Trophoblast cell (in vitro differentiated cells and primary cell): Measurements from ENCODE around the gene ITGB3BP.

Experiments
- DNase-seq, 2 donors: peaks; one replicate each; pipeline ENCODE4 v3.0.0-alpha.2; 2016
- H2AFZ ChIP-seq: 2 replicates; pipeline ENCODE4 v1.6.1; 2013; ENCODE audit warnings: low read length, moderate library complexity, mild to moderate bottlenecking; ENCODE audit not compliant: insufficient read depth, poor library complexity
- H2AK5ac ChIP-seq: 2 replicates; pipeline ENCODE4 v1.6.1; 2013; ENCODE audit warnings: mild to moderate bottlenecking, low read length
- H2BK120ac ChIP-seq: 2 replicates; pipeline ENCODE4 v1.6.1; 2013; ENCODE audit warnings: low read length, mild to moderate bottlenecking, moderate library complexity; ENCODE audit not compliant: insufficient read depth, poor library complexity
- H2BK12ac ChIP-seq: 2 replicates; pipeline ENCODE4 v1.6.1; 2013; ENCODE audit warnings: mild to moderate bottlenecking, low read length, moderate library complexity
- H2BK5ac ChIP-seq: 2 replicates; pipeline ENCODE4 v1.6.1; 2013; ENCODE audit warnings: low read length, low read depth, moderate library complexity, mild to moderate bottlenecking; ENCODE audit not compliant: poor library complexity
- H3K14ac ChIP-seq: 2 replicates; pipeline ENCODE4 v1.6.1; 2013; ENCODE audit warnings: mild to moderate bottlenecking, low read length
- H3K18ac ChIP-seq: 2 replicates; pipeline ENCODE4 v1.6.1; 2013; ENCODE audit warnings: mild to moderate bottlenecking, low read length
- H3K23ac ChIP-seq: 2 replicates; pipeline ENCODE4 v1.6.1; 2013; ENCODE audit warnings: low read length
- H3K27ac ChIP-seq: 2 replicates; pipeline ENCODE4 v1.5.1; 2013; ENCODE audit warnings: low read depth, mild to moderate bottlenecking, inconsistent platforms, low read length, moderate library complexity
- H3K27me3 ChIP-seq: 2 replicates; pipeline ENCODE4 v1.6.1; 2013; ENCODE audit warnings: inconsistent platforms, mild to moderate bottlenecking, low read length, moderate library complexity; ENCODE audit not compliant: insufficient read depth
- H3K36me3 ChIP-seq, 2 experiments: 1 replicate in 1 of 2; 2 replicates in 1 of 2; pipeline ENCODE4 v1.6.1; 2013; ENCODE audit warnings: low read length in 2 of 2, mild to moderate bottlenecking in 2 of 2, moderate library complexity in 1 of 2; ENCODE audit not compliant: insufficient read depth in 2 of 2, control insufficient read depth in 1 of 2
- H3K4ac ChIP-seq: 2 replicates; pipeline ENCODE4 v1.6.1; 2013; ENCODE audit warnings: low read depth, mild to moderate bottlenecking, low read length, moderate library complexity
- H3K4me1 ChIP-seq, 2 experiments: 1 replicate in 1 of 2; 2 replicates in 1 of 2; pipeline ENCODE4 v1.6.1; 2013; ENCODE audit warnings: low read length in 2 of 2, mild to moderate bottlenecking in 2 of 2, moderate library complexity in 1 of 2; ENCODE audit not compliant: insufficient read depth in 2 of 2, control insufficient read depth in 1 of 2
- H3K4me2 ChIP-seq: 2 replicates; pipeline ENCODE4 v1.6.1; 2013; ENCODE audit warnings: inconsistent platforms, mild to moderate bottlenecking, low read length, moderate library complexity
- H3K4me3 ChIP-seq: 2 replicates; pipeline ENCODE4 v1.5.1; 2013; ENCODE audit warnings: mild to moderate bottlenecking, low read depth, low read length, inconsistent platforms
- H3K79me1 ChIP-seq: one replicate; pipeline ENCODE4 v1.6.1; 2013; ENCODE audit warnings: low read length
- H3K79me2 ChIP-seq: 2 replicates; pipeline ENCODE4 v1.6.1; 2013; ENCODE audit warnings: low read length, mild to moderate bottlenecking; ENCODE audit not compliant: control insufficient read depth, insufficient read depth, poor library complexity
- H3K9ac ChIP-seq: 2 replicates; pipeline ENCODE4 v1.6.1; 2013; ENCODE audit warnings: mild to moderate bottlenecking, low read length
- H3K9me3 ChIP-seq: 2 replicates; pipeline ENCODE4 v1.6.1; 2013; ENCODE audit warnings: low read depth, mild to moderate bottlenecking, control low read depth, inconsistent platforms, low read length; ENCODE audit not compliant: insufficient read depth
- H4K12ac ChIP-seq: 2 replicates; pipeline ENCODE4 v1.6.1; 2013; ENCODE audit warnings: low read depth, mild to moderate bottlenecking, low read length, moderate library complexity
- H4K8ac ChIP-seq: 2 replicates; pipeline ENCODE4 v1.6.1; 2013; ENCODE audit warnings: low read depth, mild to moderate bottlenecking, low read length, moderate library complexity
- H4K91ac ChIP-seq: one replicate; pipeline ENCODE4 v1.6.1; 2013; ENCODE audit warnings: low read depth, mild to moderate bottlenecking, low read length, moderate library complexity
- WGBS: extraction: QIAGEN DNeasy Blood & Tissue Kit; methylation state at CpG from one replicate; pipeline ENCODE4 v1.1.7; 2013; ENCODE audit warnings: missing lambda C conversion rate; ENCODE audit not compliant: insufficient read length, insufficient coverage; ENCODE audit errors: extremely low coverage; 5-methylcytosine and 5-hydroxymethylcytosine counted together

ITGB3BP gene

GRCh38 chr1:63463248-63463647, 59.8 kb downstream of the ITGB3BP start:
- H3K4ac ChIP-seq = no peak overlapping the region
- no peak overlapping the region for H3K23ac ChIP-seq
- no peak overlapping the region for H4K91ac ChIP-seq
- H3K4me1 ChIP-seq = no peaks in the 10 kb centered on the region
- no peak overlapping the region for H3K27ac ChIP-seq
- H4K8ac ChIP-seq = no peak overlapping the region
- H3K4me3 ChIP-seq = no peak overlapping the region
- H2BK12ac ChIP-seq = no peak overlapping the region
- no peak overlapping the region for H3K9ac ChIP-seq
- no peak overlapping the region for H2AFZ ChIP-seq
- no peak overlapping the region for H3K4me2 ChIP-seq
- H2BK5ac ChIP-seq = no peak overlapping the region
- H3K9me3 ChIP-seq = no peaks in the 10 kb centered on the region
- H3K36me3 ChIP-seq = no peaks in the 10 kb centered on the region
- WGBS = no CpG with 5 or more reads among the region's 3 CpGs
- no peak overlapping the region for H3K14ac ChIP-seq
- no peak overlapping the region for H4K12ac ChIP-seq
- no peak for DNase-seq
- H3K27me3 ChIP-seq = no peaks in the 10 kb centered on the region
- no peak overlapping the region for H2BK120ac ChIP-seq
- H2AK5ac ChIP-seq = no peak overlapping the region
- H3K79me1 ChIP-seq = no peaks in the 10 kb centered on the region
- H3K79me2 ChIP-seq = no peaks in the 10 kb centered on the region
- H3K18ac ChIP-seq = no peak overlapping the region

GRCh38 chr1:63461661-63462230, 61.3 kb downstream of the ITGB3BP start:
- Histone ChIP-seq H3K18ac (no peak overlapping the region), H4K91ac (no peak overlapping the region), H3K14ac (no peak overlapping the region), H3K79me2 (no peaks in the 10 kb centered on the region), H3K4ac (no peak overlapping the region), H2BK5ac (no peak overlapping the region), H3K79me1 (no peaks in the 10 kb centered on the region), H3K9me3 (no peaks in the 10 kb centered on the region), H4K8ac (no peak overlapping the region), H3K27me3 (no peaks in the 10 kb centered on the region), H3K23ac (no peak overlapping the region), H4K12ac (no peak overlapping the region), H2BK12ac (no peak overlapping the region), H3K9ac (no peak overlapping the region), H2BK120ac (no peak overlapping the region), H3K4me1 (no peaks in the 10 kb centered on the region), H2AFZ (no peak overlapping the region), H2AK5ac (no peak overlapping the region), H3K27ac (no peak overlapping the region), H3K36me3 (no peaks in the 10 kb centered on the region), H3K4me2 (no peak overlapping the region), H3K4me3 (no peak overlapping the region)
- WGBS = no CpG with 5 or more reads among the region's 1 CpG
- no peak for DNase-seq

DNA sequence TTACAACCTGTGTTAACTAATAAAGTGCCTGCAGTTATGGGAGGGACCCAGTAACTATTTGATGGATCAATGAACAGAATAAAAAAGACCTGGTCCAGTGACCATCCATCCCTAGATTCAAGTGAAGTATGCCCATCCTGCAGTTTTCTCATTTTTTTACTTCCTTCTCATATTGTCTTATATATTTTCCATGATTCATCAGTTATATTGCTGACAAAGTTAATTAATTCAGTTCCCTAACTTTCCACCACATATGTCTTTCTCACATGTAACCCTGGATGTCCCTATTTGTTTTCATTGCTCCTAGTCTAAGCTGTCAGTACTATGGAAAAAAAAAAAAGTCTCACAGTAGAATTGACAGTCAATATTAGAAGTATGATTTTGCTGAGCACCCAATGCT, 64.3 kb downstream of the ITGB3BP start:
- Histone ChIP-seq H3K9me3 (no peaks in the 10 kb centered on the region), H3K23ac (no peak overlapping the region), H3K18ac (no peak overlapping the region), H3K4me2 (no peak overlapping the region), H3K36me3 (no peaks in the 10 kb centered on the region), H3K27ac (no peak overlapping the region), H2AK5ac (no peak overlapping the region), H3K79me2 (no peaks in the 10 kb centered on the region), H3K4me3 (no peak overlapping the region), H2BK5ac (no peak overlapping the region), H2AFZ (no peak overlapping the region), H2BK12ac (no peak overlapping the region), H3K4ac (no peak overlapping the region), H3K79me1 (no peaks in the 10 kb centered on the region), H3K9ac (no peak overlapping the region), H4K8ac (no peak overlapping the region), H2BK120ac (no peak overlapping the region), H3K27me3 (no peaks in the 10 kb centered on the region), H3K14ac (no peak overlapping the region), H3K4me1 (no peaks in the 10 kb centered on the region), H4K12ac (no peak overlapping the region), H4K91ac (no peak overlapping the region)
- no peak for DNase-seq

DNA sequence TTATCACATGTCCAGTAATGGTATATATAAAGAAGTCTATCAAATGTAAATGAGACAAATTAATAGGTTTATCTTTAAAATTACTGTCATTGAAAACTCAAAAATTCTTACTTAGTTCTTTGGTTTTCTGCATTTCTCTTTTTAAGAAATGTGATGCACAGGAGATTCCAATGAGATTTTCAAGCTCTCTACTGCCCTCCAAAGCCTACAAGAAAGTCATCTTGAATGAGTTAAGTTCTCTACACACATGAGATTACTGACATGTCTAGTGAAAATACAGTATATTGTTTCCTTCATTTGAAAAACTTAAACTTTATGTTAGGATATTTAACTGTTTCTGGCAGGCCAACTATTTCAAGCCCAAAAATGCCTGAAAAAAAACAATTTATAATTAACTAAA, 68.8 kb downstream of the ITGB3BP start:
- no peak overlapping the region for H3K23ac ChIP-seq

More for the DNA sequence above, 68.8 kb downstream of the ITGB3BP start:
- Histone ChIP-seq H3K9ac (no peak overlapping the region), H2AFZ (no peak overlapping the region), H3K27me3 (no peaks in the 10 kb centered on the region), H4K8ac (no peak overlapping the region), H2AK5ac (no peak overlapping the region), H3K14ac (no peak overlapping the region), H4K91ac (no peak overlapping the region), H3K18ac (no peak overlapping the region), H2BK12ac (no peak overlapping the region), H3K9me3 (no peaks in the 10 kb centered on the region), H2BK5ac (no peak overlapping the region), H3K27ac (no peak overlapping the region), H3K79me1 (no peaks in the 10 kb centered on the region), H3K79me2 (no peaks in the 10 kb centered on the region), H2BK120ac (no peak overlapping the region), H3K4me2 (no peak overlapping the region), H4K12ac (no peak overlapping the region), H3K4me3 (no peak overlapping the region), H3K36me3 (no peaks in the 10 kb centered on the region), H3K4ac (no peak overlapping the region), H3K4me1 (no peaks in the 10 kb centered on the region)
- DNase-seq = no peak
